Measurements from ENCODE around the gene CSTPP1.

- TF ChIP-seq POLR2A (IDR thresholded peaks at IDR 0.05) (no peak), CTCF (IDR thresholded peaks at IDR 0.05) (no peak)
These were observed 46.4 kb downstream of the CSTPP1 start for GRCh38 chr11:46982797-46983452.

All from gastroesophageal sphincter (tissue), 3 donors.